Measurements from ENCODE around the gene SRP14.

SRP14 gene

DNA sequence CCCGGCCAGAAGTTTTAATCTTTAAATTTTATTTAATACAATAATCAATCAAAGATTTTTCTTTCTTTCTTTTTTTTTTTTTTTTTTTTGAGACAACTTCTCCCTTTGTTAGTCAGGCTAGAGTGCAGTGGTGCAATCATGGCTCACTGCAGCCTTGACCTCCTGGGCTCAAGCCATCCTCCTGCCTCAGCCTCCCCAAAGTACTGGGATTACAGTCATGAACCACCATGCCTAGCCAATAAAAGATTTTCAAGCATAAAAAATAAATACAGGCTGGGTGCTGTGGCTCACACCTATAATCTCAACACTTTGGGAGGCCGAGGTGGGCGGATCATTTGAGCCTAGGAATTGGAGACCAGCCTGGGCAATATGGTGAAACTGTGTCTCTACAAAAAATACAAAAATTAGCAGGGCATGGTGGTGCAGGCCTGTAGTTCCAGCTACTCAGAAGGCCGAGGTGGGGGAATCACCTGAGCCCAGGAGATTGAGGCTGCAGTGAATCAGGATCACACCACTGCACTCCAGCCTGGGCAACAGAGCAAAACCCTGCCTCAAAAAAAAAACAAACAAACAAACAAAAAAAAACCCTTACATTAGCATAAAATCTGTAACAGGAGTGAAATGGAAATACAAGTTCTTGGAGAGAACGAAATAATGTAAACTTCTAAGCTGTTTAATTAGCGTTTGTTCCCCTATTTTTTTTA lies 29.1 kb upstream of the SRP14 start:
- no peak for DNase-seq (ENCODE audit: low read depth in 3 of 3)

DNA sequence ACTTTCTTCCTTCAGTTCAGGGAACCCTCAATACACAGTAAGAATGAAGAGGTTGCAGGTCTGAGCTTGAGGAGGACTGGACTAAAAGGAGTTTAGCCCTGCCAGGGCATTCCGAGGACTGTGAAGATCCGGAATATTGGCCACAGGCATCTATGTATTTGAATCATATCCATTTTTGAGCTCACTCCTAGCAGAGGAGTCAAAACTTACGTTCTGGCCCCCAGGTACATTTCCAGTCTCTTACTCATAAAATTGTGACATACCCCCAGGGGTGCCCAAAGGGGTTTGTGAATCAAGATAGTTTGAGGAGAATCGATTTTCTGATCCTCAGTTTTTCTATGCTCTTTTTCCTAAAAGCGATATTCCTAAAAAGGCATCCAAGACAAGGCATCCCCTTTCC lies 27.6 kb upstream of the SRP14 start:
- no peak for DNase-seq (ENCODE audit: low read depth in 3 of 3)

DNA sequence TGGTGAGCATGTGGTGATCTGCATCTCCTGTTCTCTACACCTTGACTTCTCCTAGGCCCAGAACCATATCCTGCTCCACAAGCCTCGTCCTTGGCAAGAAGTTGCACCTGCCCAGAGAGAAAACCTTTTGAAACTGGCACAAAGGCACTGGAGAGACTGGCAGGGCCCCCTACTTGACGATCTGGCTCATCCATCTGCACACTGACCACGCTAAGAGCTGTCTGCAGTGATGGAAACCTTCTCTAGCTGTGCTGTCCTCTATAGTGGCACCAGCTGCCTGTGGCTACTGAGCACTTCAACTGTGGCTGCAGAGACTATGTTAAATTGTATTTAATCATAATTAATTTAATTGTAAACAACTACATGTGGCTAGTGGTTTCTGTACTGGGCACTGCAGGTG lies 26.2 kb upstream of the SRP14 start:
- no peak for DNase-seq (ENCODE audit: low read depth in 3 of 3)

DNA sequence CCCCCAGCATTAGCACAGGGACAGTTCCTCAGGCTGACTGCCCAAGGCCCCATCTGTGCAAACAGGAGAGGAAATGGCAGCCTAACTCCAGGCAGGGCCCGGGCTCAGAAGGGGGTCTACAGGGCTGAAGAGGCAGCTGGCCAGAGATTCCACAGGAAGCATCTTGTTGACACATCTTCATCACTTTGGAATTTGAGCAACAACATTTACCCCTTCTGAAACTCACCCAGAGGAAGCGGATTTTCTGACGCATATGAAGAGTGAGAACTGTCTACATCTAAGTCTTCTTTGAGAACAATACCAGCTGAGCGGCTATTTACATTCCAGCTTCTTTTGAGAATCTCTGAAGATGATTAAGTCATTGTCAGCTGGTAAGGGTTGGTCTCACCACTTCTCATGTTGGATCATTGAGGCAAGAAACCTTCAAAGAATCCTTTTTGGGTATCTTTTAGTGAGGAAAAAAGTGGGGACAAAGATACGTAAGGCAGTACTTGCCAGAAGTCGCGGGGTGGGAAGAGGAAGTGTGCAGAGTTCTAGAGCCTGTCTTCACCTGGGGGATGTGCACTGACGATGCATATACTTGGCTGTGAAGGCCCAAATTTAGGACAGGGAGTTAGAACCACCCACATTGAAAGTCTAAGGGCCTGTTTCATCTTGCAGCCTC lies 25.4 kb upstream of the SRP14 start:
- DNase-seq (ENCODE audit: low read depth in 3 of 3): no peak

DNA sequence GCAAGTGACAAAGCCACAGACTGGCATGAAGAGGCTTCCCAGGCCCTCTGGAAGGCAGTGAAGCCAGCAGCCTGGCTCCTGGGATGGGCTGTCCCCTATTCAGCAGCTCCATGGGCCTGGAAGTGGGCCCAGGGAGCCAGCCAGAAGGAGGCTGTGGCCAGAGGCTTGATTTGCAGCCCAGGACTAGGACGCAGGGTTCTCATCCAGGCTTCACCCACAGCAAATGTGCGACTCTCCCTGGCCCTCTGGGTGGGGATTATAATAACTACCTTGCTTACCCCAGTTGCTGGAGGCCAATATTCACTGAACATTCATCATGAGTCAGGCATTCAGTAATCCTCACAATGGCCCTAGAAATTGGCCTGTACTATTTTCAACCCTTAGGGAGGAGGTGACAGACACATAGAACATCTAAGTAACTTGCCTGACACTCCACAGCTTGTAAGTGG lies 24.6 kb upstream of the SRP14 start:
- no peak for DNase-seq (ENCODE audit: low read depth in 3 of 3)

DNA sequence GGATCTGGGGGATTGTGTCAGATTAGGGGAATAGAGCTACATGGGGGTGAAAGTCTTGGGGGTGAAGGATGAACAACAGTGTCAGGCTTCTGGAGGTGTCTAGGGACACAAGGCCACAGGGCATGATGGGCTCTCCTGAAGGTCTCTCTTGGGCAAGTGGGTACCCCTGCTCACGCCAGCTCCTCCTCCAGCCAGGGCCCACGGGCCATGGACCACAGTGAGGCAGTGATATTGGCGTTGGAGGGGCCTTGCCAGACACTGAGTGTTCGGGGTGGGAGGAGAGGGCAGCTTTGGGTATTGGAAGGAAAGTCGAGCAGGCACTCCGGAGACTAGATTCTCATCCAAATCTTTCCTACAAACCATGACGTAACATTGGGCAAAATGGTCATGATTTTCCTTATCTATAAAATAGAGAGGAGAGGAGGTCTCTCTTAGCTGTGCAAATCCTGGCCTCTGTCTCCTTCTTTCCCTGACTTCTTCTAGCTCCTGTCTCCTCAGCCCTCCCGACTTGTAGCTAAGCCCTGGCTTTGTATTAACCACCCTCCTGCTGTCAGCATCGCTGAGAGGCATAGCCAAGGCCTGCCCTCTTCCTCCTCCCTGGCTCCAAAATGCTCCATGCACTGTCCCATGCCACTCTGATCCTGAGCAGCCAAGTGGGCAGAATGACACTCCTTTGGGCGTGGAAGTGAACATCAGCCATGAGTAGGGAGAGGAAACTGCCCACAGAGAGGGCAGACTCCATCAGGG lies 24.0 kb upstream of the SRP14 start:
- DNase-seq (ENCODE audit: low read depth in 3 of 3): no peak

DNA sequence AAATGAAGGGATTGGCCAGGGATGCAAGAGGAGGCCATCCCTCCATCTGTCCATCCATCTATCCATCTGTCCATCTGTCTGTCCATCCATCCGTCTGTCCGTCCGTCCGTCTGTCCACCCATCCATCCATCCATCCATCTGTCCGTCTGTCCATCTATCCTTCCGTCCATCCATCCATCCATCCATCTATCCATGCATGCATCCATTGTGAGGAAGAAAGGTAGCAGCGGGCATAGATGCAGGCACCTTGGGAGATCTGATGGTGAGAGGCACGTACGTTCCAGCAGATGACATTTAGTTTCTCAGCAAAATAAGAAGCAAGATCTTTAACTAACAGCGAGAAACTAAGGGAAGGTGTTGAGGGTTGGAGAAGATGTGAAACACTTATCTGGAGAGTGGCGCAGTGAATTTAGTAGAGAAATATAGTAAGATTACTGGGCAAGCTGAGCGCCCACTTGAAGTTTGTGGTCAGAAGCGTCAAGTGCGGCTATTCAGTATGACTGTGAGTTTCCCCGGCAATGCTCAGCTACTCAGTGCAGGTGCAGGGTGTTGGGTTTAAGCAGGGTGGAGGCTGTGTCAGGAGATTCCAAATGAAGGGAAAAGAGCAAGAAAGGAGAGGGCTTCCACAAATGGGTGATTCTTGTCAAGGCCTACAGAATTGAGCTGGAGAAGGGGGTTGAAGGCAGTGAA lies 22.4 kb upstream of the SRP14 start:
- DNase-seq (ENCODE audit: low read depth in 3 of 3): no peak

DNA sequence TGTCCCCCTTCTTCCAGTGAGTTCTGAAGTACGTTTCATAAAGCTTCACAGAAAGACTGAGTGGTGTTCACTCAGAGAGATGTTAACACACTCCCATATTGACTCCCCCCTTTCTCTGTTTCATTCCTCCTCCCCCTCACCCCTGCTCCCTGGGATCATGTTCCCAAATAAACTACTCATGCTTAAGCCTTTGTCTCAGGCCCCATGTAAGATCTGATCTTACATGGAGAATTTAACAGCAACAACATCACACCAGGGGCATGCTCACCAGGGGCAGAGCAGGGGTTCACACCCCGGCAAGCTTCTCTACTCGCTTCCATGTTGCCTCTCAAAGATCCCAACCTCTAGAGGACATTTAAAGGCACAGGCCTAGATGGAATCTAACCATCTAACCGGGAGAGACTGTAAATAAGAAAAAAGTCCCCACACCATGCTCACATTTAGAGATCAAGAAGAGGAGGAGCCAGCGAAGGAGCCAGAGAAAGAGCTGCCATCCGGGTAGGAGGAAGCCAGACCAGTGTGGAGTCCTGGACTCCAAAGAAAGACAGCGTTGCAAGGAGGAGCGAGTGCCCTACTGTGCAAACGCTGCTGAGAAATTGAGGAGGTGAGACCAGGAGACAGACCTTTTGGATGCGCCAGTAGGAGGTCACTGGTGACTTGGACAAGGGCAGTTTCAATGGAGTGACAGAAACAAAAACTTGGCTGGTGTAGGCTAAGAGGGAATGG lies 21.4 kb upstream of the SRP14 start:
- no peak for DNase-seq (ENCODE audit: low read depth in 3 of 3)

DNA sequence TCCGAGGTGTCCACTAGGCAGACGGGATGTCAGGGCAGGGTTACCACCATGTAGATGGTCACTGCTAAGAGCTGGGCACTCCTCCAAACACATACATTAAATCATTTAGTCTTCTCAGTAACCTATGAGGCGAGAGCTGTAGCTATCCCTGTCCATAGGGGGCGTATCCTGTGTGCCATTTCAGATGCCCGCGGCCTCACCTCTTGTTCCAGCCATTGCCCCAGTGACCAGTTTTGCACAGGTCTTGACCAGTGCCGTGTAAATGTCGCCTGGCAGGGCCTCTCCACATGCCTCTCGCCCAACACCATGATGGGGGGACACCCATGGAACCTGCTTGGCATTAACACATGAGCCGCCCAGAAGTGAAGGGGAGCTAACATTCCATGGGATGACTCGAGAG lies 20.8 kb upstream of the SRP14 start:
- DNase-seq (ENCODE audit: low read depth in 3 of 3): no peak

DNA sequence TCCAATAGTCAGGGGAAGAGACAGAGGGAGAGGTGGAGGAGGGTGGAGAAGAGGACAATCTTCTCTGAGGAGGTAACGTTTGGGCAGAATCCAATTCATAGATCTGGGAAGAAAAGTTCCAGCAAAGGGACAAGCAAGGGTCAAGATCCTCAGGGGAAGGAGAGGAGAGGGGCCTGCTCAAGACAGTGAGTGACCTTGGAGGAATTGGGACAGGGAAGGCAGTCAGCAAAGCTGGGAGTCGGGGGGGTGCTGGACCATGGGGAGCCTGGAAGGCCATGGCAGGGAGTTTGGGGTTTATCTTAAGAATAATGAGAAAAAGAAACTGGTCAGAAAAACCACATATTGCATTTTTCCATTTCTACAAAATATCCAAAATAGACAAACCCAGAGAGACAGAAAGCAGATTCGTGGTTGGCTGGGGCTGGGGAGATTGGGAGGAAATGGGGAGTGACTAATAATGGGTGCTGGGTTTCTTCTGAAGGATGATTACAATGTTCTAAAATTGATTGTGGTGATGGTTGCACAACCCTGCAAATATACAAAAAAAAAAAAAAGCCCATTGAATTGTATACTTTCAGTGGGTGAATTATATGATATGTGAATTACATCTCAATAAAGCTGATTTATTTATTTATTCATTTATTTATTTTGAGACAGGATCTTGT lies 19.6 kb upstream of the SRP14 start:
- DNase-seq (ENCODE audit: low read depth in 3 of 3): no peak

DNA sequence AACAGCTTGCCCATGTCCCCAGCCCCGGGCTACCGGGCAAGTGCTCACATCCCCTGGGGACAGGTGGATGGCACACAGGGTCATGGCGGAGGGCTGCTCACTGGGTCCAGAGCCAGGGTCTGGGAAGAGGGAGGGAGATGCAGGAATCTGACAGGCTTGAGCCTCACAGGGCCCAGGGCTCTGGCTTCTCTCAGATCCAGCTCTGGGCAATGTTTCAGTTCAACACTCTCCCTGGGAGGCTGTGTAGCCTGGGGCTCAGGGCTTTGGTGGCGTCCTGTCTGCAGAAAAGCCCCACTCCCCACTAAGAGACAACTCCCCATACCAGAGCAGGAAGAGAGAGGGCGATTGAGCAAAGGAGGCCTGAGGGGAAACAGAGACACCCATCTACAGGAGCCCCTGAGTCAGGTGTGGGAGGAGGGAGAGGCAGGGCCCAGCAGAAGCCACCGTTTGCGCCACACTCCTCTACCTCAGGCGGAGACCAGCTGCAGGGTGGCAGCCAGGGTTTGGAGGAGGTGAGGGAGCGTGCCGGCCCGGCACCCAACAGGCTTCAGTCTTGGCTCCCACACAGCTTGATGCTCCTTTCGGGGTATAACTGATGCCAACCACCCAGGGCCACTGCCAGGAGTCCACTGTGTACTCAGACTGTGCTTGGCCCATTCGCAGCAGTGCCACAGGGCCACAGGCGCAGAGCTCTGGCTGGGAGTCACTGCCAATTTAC lies 16.8 kb upstream of the SRP14 start:
- DNase-seq (ENCODE audit: low read depth in 3 of 3): no peak

DNA sequence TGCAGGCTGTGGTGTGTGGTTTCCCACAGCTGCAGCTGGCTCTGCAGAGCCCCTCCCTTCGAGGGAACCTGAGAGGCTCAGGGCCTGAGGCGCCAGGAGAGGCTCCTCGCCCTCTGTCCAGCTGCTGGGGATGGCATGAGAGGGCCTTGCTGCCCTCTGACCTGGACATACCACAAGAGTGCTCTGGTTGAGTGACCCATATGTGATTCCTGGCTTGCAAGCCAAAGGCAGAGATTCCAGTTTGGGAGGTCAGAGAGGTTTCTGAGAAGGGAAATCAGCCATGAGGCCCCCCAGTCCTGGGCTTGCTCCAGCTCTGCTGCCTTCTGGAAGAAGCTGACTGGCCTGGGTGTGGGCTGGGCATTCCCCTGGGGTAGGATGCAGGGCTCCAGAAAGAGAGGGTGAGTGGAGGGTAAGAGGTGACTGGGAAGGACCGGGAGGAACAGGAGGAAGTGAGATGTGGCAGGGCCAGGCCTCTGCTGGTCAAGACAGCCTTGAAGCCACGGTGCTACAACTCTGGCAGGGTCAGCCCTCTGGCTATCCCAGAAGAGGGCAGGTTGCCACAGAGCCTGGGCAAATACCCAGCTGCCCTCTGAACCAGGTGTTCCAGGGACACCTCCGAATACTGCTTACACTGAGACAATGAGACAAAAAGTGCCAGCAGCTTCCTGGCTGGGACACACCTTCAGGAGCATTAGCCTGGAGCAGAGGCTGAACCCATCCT lies 16.0 kb upstream of the SRP14 start:
- DNase-seq (ENCODE audit: low read depth in 3 of 3): no peak

DNA sequence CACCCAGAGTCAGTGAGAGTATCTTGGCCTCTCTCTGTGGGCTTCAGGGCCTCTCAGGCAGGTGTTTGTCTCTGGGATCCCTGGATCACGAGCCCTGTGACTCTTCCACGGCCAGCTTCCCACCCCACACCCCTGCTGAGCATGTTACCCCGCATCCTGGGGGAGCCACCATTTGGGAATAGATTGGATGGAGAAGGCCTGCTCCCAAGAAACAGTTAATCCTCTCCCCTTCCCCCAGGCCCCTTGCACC lies 15.5 kb upstream of the SRP14 start:
- no peak for DNase-seq (ENCODE audit: low read depth in 3 of 3)

DNA sequence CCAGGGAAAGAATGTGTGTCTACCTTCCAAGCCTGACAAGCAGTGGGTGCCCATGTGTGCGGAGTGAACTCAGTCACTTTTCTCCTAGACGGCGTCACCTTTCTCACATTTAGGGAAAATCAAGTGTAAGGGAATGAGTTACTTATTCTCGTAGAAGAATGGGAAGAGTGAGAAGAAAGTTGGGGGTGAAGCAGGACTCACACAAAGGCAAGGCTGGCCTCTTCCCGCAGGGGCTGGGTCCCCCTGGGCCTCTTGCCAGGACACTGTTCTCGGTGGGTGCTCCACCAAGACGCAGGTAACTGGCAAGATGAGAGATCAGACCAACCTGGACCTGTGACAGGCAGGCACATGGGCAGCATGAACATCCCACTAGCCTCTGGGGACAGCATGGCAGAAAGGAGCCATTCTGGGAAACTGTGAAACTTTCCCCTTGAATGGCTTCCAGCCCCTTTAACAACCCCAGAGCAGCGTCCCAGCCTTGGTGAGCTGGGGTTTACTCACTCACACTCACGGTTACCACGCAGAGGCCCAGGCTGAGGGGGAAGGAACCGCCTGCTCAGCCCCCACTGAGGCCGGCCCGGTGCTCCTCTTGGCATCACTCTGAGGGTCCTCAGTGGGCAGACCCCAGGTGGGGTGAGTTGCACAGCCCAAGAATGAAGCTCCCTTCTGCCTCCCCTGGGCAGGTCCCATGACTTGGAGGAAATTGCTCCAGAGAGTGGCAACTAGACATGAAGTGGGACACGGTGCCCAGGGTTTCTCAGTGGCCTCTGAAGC lies 15.0 kb upstream of the SRP14 start:
- DNase-seq (ENCODE audit: low read depth in 3 of 3): no peak

DNA sequence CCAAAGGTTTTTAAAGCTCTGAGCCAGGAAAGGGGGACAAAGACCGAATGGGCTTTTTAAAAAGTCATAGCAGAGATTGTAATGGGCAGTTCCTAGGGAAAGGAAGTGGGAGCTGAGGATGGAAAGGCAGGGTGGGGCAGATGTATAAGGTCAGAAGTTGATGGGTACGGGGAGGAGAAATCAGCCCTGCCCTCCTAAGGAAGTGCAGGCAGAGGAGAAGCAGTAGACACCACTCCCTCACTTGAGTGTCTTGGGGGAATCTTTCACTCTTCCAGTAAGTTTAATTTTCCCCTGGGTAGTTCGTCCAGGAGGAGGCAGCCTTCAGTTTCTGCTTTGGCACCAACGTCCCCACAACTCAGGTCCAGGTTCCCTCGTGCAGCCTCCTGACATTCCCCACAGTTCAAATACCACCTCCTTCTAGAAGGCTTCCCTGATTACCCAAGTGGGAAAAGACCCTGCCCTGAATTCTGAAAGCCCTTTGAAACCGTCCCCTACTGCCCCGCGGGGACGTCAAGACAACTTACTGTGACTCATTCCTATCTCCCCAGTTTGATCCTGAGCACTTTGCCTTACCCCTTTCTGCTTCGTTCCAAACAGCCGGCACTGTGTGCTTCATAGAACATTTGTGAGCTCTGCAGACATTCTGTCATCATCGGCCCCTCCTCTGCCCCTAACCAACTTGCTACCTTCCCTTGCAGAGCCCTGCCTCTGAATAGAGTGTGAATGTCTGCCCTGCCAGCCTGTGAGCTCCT lies 14.3 kb upstream of the SRP14 start:
- no peak for DNase-seq (ENCODE audit: low read depth in 3 of 3)

DNA sequence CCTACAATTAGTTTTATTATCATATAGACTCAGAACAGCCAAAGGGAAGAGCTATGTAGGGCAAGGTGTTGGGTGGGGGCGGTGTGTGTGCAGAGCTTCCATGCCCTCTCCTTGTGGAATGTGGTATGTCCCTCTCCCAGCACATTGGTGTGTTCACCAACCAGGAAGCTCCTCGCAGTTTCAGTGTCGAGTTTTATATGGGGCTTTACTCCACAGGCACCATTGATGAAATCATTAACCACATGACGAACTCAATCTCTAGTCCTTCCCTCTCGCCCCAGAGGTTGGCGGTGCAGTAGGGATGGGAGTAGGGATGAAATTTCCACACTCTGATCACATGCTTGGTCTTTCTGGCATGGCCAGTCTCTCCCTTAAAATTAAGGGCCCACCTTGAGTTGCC lies 13.6 kb upstream of the SRP14 start:
- DNase-seq (ENCODE audit: low read depth in 3 of 3): no peak

DNA sequence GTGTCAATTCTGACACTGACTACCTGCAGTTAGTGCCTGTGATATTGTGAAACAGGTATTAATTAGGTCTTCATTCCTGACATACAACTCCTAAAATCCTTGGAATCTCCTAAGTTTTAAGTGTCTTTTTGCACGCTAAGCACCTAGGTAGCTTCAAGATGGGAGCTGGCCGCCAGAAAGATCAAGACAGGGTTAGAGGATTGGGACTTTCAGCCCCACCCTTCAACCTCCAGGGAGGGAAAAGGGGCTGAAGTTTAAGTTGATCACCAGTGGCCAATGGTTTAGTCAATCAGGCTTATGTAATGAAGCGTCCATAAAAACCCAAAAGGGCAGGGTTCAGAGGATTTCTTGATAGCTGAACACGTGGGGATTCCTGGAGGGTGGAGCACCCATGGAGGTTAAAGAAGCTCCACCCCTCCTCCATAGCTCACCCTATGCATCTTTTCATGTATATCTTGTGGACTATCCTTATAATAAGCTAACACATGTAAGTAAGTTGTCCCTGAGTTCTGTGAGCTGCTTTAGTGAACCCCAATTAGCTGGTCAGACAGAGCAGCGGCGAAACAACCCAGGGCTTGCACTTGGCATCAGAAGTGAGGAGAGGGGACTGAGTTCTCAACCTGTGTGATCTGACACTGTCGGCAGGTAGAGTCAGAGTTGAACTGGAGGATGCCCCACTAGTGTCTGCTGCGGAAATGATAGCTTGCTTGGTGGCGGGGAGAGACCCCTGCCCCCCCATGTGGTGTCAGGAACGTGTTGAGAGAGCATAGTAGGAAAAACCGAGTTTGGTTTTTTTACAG lies 12.8 kb upstream of the SRP14 start:
- no peak for DNase-seq (ENCODE audit: low read depth in 3 of 3)

Data from stimulated activated CD4-positive, alpha-beta T cell treated with anti-CD3 and anti-CD28 coated beads, TNF-alpha, amount 100 ng/mL, for 4 hours (primary cell).